ENCODE data around the gene GRAMD4. TPM values are rescaled to one million over a fixed set of nuclear protein-coding genes. Genes with fewer than 3 reads are reported as not detected.

Gene GRAMD4
- polyA plus RNA-seq, 10 donors, result 13.0 to 22.2 (median 14.4) TPM

DNA sequence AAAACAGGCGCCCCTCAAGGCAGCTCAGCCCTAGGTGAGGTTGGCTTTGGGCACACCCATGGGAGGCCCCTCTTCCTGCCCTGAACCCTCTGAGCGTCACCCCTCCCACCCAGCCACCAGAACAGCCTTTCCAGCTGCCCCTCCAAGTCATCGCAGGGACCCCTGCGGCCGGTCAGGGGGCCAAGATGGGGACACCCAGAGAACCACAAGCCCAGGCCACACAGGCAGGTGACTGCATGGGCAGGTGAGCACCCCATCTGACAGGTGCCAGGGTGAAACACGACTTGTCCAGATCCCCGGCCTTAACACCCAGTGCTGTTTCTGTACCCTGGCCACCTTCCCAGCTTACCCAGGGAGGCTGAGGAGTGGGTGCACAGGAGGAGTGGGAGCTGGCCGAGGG lies 24.6 kb upstream of the GRAMD4 start:
- DNase-seq, result no peak

DNA sequence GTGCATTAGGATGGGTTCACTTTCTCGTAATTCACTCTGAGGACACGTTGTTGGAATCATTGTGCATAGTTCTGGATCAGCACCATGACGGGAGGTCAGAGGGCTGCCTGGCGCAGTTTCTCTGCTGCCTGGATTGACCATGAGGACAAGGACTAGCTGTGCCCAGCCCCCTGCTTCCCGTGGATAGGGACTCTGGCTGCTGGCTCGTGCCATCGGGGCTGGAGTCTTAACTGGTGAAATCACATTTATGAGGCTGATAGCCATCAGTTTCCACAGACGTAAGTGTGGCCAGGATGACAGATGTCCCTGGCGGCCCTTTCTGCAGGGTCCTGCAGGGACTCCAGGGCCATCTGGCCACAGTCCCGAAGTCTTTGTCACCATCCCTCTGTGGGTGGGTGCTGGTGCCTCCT lies 24.1 kb upstream of the GRAMD4 start:
- DNase-seq, result no peak

DNA sequence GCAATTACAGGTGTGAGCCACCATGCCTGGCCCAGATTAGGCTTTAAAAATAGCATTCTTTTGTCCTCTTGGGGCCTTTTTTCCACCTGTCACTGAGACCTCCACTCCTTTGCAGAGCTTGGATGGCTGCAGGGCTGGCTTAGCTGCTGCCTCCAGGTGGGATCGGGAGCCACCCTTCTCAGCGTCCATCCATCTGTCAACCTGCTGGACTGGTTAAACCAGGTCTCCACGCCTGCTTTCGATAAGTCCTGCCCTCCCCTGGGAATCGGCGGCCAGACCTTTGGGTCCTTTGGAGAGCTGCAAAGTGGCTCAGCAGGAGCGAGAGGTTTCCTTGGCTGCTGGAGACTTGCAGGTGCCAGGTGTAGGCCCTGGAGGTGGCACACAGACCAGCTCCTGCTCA lies 23.4 kb upstream of the GRAMD4 start:
- no peak for DNase-seq

DNA sequence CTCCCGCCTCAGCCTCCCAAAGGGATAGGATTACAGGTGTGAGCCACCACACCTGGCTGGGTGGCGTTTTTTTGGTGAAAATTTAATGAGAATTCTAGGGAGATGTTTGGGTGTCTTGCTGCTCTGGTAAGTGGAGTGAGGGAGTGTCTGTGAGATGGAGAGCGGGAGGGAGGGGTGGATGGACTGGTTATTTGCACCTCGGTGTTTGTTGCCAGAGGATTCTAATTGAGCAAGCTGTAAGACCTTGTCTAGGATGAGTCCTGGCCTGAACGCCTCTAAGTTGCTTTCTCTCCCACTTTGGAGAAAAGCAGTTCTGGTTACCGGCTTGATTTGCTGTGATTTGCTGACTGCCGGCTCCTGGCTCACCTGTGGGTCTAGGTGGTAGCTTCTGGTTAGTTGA lies 22.0 kb upstream of the GRAMD4 start:
- DNase-seq, result no peak

DNA sequence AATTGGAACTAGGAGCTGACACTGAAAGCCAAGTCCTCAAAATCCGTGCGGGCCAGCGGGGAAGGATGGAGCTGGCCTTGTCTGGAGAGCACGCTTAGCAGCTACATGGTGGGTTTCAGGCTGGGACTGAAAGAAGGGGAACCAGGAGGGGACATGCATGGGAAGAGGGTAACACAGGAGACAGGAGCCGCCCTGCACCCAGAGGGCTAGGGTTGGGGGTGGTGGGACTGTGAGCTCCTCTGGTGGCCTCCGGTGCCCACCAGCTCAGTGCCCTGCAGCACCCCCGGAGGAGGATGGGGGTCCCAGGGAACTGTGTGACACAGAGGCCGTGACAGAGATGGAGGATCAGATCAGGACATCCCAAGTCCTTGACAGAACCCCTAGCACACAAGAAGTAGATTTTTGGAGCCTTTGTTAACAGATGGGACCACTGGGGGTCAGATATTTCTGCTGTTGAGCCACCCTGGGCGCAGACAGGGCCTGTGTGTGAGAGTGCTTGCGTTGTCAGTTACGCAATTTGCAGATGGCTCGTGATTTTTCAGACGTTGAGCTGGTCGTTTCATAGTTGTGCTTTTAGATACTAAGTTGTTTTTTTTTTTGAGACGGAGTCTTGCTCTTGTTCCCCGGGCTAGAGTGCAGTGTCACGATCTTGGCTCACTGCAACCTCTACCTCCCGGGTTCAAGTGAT lies 21.3 kb upstream of the GRAMD4 start:
- DNase-seq, result peak in 1 of 3 donors; percentile 44

DNA sequence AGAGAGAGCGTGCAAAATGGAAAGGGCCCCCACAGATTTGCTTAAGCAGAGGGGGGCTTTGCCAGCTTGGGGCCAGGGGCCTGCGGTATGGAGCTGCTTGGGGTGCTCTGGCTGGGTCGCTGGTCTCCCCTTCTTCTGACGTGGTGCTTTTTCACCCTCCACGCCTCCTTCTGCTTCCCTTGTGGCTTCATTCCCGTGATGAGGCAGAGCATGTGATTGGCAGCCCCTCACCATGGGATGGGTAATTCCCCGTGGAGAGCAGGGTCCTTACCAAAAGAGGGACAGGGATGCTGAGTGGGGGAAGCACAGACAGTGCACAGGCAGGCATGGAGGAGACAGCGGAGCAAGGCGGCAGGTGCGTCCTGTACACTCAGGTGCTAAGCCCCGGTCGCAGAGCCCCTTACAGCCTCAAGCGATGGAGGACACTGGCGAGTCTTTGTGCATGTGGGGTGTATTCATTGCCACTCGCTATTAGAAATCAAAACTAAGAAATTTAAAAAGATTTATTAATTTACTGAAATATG lies 19.9 kb upstream of the GRAMD4 start:
- no peak for DNase-seq

DNA sequence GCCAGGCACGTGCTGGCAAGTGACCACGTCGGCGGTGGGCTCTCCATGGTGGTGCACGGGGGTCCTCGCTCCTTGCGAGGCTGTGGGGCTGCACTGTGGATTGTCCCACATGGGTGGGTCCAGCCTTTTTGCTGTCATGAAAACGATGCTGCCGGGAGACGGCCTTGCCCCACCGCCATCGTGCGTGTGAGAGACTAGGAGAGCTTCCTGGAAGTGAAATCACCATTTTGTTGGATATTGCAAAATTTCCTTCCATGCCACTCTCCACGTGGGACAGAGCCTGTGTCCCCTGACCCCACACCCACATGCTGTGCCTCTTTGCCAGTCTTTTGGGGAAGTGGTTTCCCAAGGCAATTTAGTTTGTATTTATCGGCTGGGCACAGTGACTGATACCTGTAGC lies 18.2 kb upstream of the GRAMD4 start:
- no peak for DNase-seq

DNA sequence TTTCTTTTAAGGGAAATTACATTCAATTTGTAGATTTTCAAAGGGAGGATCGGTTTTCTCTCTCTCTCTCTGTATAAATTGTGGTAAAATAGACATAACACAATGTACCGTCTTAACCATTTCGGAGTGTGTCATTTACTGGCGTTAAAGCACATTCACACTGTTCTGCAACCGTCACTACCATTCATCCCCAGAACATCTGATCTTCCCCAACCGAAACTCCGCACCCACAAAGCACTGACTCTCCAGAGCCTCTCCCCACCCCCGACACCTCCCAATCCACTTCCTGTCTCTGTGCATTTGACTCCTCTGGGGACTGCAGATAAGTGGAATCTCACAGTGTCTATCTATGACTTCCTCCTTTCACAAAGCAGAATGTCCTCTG lies 15.9 kb upstream of the GRAMD4 start:
- peak in 1 of 3 donors; percentile 35 for DNase-seq

DNA sequence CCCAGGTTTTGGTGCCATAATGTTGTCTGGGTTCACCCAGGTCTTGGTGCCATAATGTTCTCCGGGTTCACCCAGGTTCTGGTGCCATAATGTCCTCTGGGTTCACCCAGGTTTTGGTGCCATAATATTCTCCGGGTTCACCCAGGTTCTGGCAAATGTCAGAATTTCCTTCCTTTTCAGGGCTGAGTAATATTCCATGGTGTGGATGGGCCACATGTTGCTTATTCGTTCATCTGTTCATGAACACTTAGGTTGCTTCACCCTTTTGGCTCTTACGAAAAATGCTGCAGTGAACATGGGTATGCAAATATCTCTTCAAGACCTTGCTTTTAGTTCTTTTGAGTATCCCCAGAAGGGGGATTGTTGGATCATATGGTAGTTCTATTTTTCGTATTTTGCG lies 15.1 kb upstream of the GRAMD4 start:
- DNase-seq, result no peak

DNA sequence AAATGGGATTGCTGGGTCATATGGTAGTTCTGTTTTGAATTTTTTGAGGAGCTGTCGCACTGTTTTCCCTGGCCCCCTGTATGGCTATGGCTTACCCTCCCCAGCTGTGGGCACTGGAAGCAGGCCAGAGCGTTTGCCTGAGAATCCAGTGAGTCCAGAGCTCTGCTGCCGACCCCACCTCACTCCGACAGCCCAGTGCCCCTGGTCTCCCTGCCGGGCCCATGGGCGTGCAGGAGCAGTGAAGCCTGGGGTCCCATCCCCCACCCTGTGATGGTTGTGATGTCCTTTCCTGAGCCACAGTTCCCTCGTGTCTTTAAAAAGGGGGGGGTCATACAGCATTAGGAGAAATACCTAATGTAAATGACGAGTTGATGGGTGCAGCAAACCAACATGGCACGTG lies 13.3 kb upstream of the GRAMD4 start:
- DNase-seq, result no peak

DNA sequence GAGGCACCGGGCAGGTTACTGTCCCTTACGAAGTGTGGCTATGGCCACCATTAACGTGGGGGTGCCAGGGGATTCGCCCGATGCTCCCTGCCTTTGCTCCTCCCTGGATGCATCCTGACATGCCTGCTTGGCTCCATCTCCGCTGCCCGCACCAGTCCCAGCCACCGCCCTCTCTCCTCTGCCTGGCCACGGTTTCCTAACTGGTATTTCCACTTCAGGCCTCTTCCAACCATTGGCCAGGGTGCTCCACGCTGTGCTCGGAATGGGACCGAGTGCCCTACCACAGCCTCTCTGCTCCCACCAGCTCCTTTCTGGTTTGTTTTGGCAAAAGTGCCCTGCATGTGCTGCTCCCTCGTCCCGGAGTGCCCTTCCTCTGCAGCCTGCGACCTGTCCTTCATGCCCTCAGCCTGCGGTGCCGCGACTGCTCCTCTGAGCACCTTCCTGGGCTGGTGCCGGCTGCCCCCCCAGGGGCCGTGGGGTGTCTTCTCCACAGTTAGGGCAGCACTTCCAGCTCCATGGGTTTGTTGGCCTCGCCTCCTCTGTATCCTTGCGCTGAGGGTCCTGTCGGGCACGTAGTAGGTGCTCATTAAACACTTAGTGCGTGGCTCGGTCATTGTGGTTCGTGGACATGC lies 12.6 kb upstream of the GRAMD4 start:
- no peak for DNase-seq

DNA sequence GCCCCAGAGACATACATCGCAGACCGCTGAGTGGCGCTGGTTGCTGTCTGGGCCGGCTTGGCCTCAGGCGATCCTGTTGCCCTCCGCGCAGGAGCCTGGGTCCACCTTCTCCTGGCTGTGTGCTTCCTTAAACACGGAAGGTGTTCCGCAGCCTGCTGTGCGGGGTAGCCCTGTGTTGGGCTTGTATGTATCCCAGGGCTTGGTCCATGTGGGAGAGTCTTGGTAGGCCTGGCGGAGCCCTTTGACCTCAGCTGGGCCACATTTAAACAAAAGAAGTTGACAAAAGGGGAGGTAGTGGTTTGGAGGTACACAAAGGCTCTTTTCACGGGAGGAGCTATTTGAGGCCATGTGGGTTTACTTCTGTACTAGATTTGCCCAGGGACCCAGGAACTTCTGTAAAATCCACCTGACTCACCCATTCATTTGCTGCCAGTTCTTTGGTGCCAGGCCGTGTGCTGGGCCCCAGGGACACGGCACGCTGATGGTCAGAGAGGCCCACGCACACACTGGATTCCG lies 11.0 kb upstream of the GRAMD4 start:
- no peak for DNase-seq

DNA sequence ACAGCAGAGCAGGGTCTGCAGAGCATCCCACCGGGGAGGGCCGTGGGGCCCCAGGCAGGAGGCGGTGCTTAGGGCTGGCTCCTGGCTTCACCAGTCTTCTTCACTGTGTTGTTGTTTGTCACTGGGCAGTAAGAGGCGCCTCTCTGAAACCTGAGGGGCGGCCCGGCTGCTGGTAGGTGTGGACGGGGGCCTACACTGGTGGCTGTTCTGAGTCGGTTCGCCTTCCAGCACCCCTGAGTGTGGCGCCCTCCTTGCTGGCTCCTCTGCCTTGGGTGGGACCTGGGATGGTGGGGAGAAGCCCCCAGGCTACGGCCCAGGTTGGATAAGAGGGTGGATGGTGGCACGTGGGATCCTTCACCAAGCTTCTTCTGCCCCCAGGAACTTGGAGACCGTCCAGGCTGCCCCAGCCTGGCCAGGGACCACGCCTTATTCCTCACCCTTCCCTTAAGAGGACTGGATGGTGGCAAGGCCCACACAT lies 10.4 kb upstream of the GRAMD4 start:
- DNase-seq, result no peak

DNA sequence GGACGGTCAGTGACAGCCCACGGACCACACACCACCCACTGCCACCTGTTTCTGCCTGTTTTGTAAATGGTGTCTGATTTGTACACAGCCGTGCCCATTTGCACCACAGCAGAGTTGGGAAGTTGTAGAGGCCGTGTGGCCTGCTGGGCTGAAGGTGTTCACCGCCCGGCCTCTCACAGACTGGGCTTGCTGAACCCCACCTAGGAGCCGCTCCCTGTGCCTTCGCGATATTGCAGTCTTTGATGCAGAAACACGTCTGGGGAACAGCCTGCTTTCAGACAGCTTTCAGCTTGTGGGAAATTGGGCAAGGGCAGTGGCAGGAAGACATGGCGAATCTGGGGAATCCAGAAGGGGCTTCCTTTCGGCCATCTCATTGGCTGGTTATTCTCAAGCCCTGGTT lies 9.8 kb upstream of the GRAMD4 start:
- DNase-seq, result no peak

DNA sequence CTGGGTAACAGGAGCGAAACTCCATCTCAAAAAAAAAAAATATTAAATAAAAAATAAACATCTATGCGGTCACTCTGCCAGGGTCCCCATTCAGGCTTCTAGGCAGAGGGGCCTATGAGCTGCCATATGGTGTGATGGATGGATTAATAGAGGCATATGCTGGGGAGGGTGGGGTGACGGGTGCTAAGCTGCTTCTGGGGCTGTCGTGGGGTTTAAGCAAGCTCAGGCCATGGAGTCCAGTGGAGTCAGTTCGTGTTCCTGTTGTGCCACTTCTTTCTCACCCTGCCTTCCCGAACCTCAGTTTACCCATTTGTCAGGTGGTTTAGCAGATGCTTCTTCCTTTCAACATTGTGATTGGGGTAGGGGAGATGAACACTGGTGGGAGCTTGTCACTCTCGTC lies 9.0 kb upstream of the GRAMD4 start:
- DNase-seq, result no peak

DNA sequence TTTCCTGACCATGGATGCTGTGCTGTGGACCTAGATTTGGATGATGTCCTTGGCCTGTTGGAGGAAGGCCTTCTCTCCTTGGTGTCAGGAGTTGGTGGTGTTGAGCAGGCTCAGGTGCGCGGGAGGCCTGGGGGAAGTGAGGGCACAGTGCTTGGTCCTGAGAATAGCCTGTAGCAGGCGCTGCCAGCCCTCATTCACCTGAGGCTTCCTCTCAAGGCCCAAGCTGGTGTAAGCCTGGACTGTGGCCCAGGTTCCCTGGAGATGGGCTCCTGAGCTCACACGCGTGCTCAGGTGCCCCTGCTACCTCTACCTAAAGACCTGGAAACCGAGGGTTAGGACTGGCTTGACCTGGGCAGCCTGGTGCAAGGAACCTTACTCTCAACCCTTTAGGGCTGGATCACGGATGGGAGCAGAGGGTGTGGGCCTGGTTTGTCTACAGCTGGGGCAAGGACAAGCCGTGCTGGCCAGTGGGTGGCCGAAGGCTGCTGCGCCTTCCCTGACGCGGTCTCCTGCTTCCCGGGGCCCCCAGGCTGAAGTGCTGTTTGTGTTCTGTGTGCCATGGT lies 7.8 kb upstream of the GRAMD4 start:
- DNase-seq, result no peak

DNA sequence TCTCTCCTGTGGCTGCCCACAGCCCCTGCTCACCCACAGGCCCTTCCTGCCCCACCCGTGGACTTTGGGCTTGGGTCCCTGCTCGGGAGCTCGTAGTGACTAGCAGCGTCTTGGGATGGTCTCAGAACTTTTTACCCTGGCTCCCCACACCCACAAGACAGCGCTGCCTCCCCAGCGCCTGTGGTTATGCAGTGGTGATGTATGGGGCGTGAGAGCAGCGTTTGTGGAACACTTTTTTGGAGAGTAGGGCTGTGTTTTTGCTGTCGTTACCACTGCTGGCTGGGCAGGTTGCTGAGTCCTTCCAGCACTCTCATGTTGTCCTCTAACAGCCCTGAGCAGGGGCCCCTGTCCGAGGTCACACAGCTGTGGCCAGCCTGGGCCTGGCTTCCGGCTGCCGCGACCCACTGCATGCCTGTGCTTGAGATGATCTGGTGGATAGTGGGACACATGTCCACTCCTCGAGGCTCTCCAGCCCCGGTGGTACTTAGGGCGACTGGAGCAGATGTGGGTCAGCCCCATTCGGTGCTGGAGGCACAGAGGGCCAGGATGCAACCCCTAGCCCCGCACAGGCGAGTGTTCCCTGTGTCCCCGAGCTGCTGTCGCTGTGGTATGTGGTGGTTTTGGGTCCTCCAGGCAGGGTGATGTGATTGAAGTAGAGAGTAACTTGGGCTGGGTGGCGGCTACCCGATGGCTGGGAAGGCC lies 7.1 kb upstream of the GRAMD4 start:
- peak in 1 of 3 donors; percentile 59 for DNase-seq

DNA sequence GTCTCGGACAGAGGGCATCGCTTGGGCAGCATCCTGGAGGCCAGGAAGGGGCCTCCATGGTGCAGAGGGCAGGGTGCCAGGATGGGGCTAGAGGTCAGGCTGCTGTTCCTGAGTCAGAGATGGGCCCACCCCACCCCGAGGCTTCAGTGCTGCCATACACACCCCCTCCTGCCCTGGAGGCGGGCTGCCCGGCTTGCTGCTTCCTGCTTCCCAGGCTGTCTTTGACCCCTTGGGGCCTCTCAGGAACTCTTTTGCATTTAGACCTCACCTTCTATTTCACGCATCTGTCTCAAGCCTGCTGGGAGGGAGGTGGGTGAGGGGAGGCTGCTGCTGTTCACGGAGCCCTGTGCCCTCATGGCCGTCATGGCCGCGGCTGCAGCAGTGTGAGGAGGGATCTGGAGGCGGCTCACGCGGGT lies 6.6 kb upstream of the GRAMD4 start:
- peak in 1 of 3 donors; percentile 37 for DNase-seq

DNA sequence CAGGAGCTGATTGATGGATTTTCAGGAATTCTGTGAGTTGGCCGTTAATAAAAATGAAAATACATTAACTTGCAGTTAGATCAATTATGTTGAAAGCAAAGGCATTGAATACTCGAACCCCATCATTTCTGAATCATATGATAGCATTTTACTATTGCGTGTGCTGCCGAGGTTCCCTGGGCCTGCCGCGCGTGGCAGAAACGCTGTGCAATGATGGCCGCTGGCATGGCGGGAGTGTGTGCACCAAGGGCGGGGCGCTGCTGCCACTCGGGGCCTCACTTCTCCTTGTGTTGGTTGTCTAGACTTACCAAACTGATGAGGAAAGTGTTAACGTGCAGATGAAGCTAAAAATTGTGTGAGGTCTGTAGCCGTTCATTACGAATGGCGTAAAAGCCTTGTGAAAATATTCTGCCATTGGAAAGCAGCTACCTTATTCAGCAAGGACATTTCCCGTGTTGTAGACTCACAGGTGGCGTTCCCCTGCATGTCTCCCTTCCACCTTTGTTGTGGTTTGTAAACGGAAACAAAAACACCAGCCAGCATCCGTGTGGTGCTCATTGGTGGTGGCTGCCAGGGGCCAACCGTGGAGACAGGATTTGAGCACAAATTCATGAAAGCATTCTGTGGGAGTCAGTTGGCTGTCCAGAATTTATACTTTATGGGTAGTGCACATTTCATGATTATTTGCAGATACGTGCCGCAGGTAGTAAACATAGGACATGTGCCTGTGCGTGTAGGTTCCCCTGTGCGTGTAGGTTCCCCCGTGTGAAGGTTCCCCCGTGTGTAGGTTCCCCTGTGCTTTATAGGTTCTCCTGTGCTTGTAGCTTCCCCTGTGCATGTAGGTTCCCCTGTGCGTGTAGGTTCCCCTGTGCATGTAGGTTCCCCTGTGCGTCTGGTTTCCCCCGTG lies 5.9 kb upstream of the GRAMD4 start:
- DNase-seq, result peak in 1 of 3 donors; percentile 34

DNA sequence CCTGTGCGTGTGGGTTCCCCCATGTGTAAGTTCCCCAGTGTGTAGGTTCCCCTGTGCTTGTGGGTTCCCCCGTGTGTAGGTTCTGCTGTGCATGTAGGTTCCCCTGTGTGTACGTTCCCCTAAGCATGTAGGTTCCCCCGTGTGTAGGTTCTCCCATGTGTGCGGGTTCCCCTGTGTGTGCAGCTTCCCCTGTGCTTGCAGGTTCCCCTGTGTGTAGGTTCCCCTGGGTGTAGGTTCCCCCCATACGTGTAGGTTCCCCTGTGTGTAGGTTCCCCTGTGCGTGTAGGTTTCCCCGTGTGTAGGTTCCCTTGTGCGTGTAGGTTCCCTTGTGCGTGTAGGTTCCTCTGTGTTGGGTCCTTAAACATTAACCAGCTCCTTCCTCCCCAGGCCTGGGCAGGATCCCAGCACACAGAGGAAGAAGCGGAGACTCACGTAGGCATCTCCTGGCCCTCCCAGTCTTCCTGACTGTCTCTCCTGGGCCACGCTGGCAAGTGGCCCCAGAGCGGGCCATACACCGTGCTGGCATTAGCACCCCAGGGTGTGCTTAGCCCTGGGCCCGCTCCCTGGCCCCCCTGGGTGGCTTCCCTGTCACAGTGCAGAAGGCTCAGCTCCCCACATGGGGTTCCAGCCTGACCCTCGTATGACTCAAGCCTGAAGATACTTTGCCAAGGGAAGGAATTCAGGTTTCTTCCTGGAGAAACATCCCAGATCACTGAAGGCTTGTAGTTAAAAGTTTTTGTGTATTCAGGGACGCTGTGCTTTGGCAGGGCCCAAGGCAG lies 2.8 kb upstream of the GRAMD4 start:
- DNase-seq, result peak in 1 of 3 donors; percentile 57
